A673 (cell line): ENCODE data around the gene SLC22A6. TPM values are rescaled to one million over a fixed set of nuclear protein-coding genes. Genes with fewer than 3 reads are reported as not detected.

Source experiments
- BruUV-seq: library from RNA; stranded (reverse); fragments of 400-500 nt; replicated peaks from 2 replicates; lab custom pipeline; 2021; lab: Mats Ljungman, UMichigan
- CTCF ChIA-PET: fragments of 300-600 bp; sonication (Branson Sonifier 250); formaldehyde crosslinking; loops from one replicate; lab custom pipeline; 2022; ENCODE audit warnings: antibody characterized with exemption; lab: Charles Lee
- POLR2A ChIA-PET: fragments of 300-600 bp; sonication (Branson Sonifier 250); formaldehyde crosslinking; loops from one replicate; lab custom pipeline; 2022; ENCODE audit warnings: antibody characterized with exemption; ENCODE audit not compliant: low non-redundant PET; lab: Charles Lee
- DNase-seq: peaks from one replicate; pipeline ENCODE4 v3.0.0-alpha.2; 2015; ENCODE audit warnings: low spot score
- H3K27ac ChIP-seq: fragments of 200-600 bp; sonication (generic); 2 replicates; pipeline ENCODE4 v1.5.1; 2016; ENCODE audit warnings: mixed run types, low read depth, mild to moderate bottlenecking, mixed read lengths, antibody characterized with exemption, low read length; ENCODE audit not compliant: poor library complexity, severe bottlenecking
- H3K27me3 ChIP-seq: fragments of 200-600 bp; sonication (generic); replicated peaks from 2 replicates; pipeline ENCODE4 v1.6.1; 2017; ENCODE audit warnings: mixed run types, low read depth, mild to moderate bottlenecking, mixed read lengths, antibody characterized with exemption, low read length; ENCODE audit not compliant: insufficient read depth, poor library complexity
- H3K36me3 ChIP-seq: fragments of 200-600 bp; sonication (generic); 2 replicates; pipeline ENCODE4 v1.6.1; 2016; ENCODE audit warnings: mixed run types, mild to moderate bottlenecking, mixed read lengths, antibody characterized with exemption, low read length; ENCODE audit not compliant: insufficient read depth, poor library complexity, severe bottlenecking
- H3K4me1 ChIP-seq: fragments of 200-600 bp; sonication (generic); 2 replicates; pipeline ENCODE4 v1.6.1; 2017; ENCODE audit warnings: mixed run types, mild to moderate bottlenecking, mixed read lengths, antibody characterized with exemption, low read length; ENCODE audit not compliant: insufficient read depth, poor library complexity, severe bottlenecking
- H3K4me3 ChIP-seq: fragments of 200-600 bp; sonication (generic); 2 replicates; pipeline ENCODE4 v1.5.1; 2016; ENCODE audit warnings: low read depth, mixed run types, mild to moderate bottlenecking, mixed read lengths, low read length; ENCODE audit not compliant: poor library complexity, severe bottlenecking
- H3K9me3 ChIP-seq: fragments of 200-600 bp; sonication (generic); 2 replicates; pipeline ENCODE4 v1.6.1; 2016; ENCODE audit warnings: mixed run types, low read depth, mild to moderate bottlenecking, mixed read lengths, antibody characterized with exemption, low read length; ENCODE audit not compliant: poor library complexity, severe bottlenecking
- CTCF ChIP-seq: fragments of 300-800, 200-600 bp; sonication (generic); conservative IDR thresholded peaks from 2 replicates; pipeline ENCODE4 v1.5.1; 2017; ENCODE audit warnings: low read depth, mild to moderate bottlenecking, antibody characterized with exemption, low read length, moderate library complexity, mixed read lengths
- EZH2 ChIP-seq: fragments of 200-600 bp; sonication (generic); IDR thresholded peaks from 2 replicates; pipeline ENCODE4 v1.6.1; 2017; ENCODE audit warnings: borderline replicate concordance, low read depth, mild to moderate bottlenecking, mixed read lengths, antibody characterized with exemption, low read length; ENCODE audit not compliant: poor library complexity, severe bottlenecking
- intact Hi-C: fragments of 100-400 bp; cut with micrococcal nuclease; formaldehyde crosslinking; loops from one replicate; pipeline ENCODE4 v1.10.0; 2022; ENCODE audit not compliant: unreplicated experiment
- total RNA-seq: library from RNA; stranded (reverse); gene quantifications from 2 replicates; pipeline ENCODE4 v1.2.3, GENCODE V29; 2021

Gene SLC22A6
- total RNA-seq, 1 experiment from 2014 or later, result not detected

GRCh38 chr11:62962391-62962790 lies 22.4 kb downstream of the SLC22A6 start:
- CTCF ChIA-PET, result interaction anchor here (1.0 kb wide), 1 partner anchor 60 kb away, joined by 3 read pairs; no protein-coding TSS in a partner anchor
- intact Hi-C loops, result no loop called here
- TF ChIP-seq EZH2 (no peak), CTCF (no peak)
- no peaks in the 10 kb centered on the region for H3K9me3 ChIP-seq
- POLR2A ChIA-PET, result no interaction called here
- H3K27me3 ChIP-seq, result no peaks in the 10 kb centered on the region
- no TSS peak for BruUV-seq
- H3K36me3 ChIP-seq, result no peaks in the 10 kb centered on the region
- peaks cover 11% of the 10 kb centered on the region for H3K4me1 ChIP-seq
- H3K27ac ChIP-seq, result no peak overlapping the region
- H3K4me3 ChIP-seq, result no peak overlapping the region
- DNase-seq, result peak; percentile 44

GRCh38 chr11:62961017-62961570 lies 23.7 kb downstream of the SLC22A6 start:
- POLR2A ChIA-PET, result no interaction called here
- intact Hi-C loops, result no loop called here
- Histone ChIP-seq H3K36me3 (no peaks in the 10 kb centered on the region), H3K27ac (no peak overlapping the region), H3K4me3 (no peak overlapping the region), H3K9me3 (no peaks in the 10 kb centered on the region), H3K27me3 (no peaks in the 10 kb centered on the region), H3K4me1 (peaks cover 11% of the 10 kb centered on the region)
- no peak for DNase-seq
- no TSS peak for BruUV-seq
- CTCF ChIA-PET, result no interaction called here
- TF ChIP-seq EZH2, result no peak
- TF ChIP-seq CTCF, result no peak

GRCh38 chr11:62959422-62959980 lies 25.3 kb downstream of the SLC22A6 start:
- Histone ChIP-seq H3K4me1 (peaks cover 11% of the 10 kb centered on the region), H3K27ac (no peak overlapping the region), H3K9me3 (no peaks in the 10 kb centered on the region), H3K4me3 (no peak overlapping the region), H3K36me3 (no peaks in the 10 kb centered on the region), H3K27me3 (no peaks in the 10 kb centered on the region)
- BruUV-seq, result no TSS peak
- ChIA-PET CTCF (interaction anchor here (0.9 kb wide), 1 partner anchor 15 kb away, joined by 5 read pairs; no protein-coding TSS in a partner anchor), POLR2A (interaction anchor here (0.6 kb wide), 1 partner anchor 30 kb away, joined by 3 read pairs; no protein-coding TSS in a partner anchor)
- no peak for DNase-seq
- TF ChIP-seq CTCF (no peak), EZH2 (no peak)
- intact Hi-C loops, result no loop called here
